Natural killer cell treated with Interleukin-12 subunit alpha and Interleukin-12 subunit beta and Interleukin-15 and Interleukin-18, amount 100 ng/mL, for 72 hours (primary cell): ENCODE measurements around the gene GRB7. TPM values are rescaled to one million over a fixed set of nuclear protein-coding genes. Genes with fewer than 3 reads are reported as not detected.
A peak's percentile ranks its signal among the peaks of the same experiment; 100 is the strongest.

Experiments
- ATAC-seq, 2 donors: fragments of 150-1000 bp; cut with Tn5 transposase in 1 of 2; sonication (Bioruptor Pico), chemical (Tn5 transposase) in 1 of 2; 2 replicates each; pipeline ENCODE4 v1.10.0; 2021
- DNase-seq: peaks from one replicate; pipeline ENCODE4 v3.0.0; 2022; ENCODE audit warnings: low spot score
- H3K27ac Mint-ChIP-seq, 2 donors: 1 replicate in 1 of 2; 2 replicates in 1 of 2; pipeline ENCODE4 v1.8.0; 2022; ENCODE audit warnings: mixed read lengths in 2 of 2, mild to moderate bottlenecking in 1 of 2, moderate library complexity in 1 of 2
- H3K27me3 Mint-ChIP-seq, 2 donors: 1 replicate in 1 of 2; 2 replicates in 1 of 2; pipeline ENCODE4 v1.8.0; 2022; ENCODE audit warnings: mixed read lengths in 2 of 2
- H3K36me3 Mint-ChIP-seq: one replicate; pipeline ENCODE4 v1.8.0; 2022; ENCODE audit warnings: mixed read lengths
- H3K4me1 Mint-ChIP-seq, 2 donors: 1 replicate in 1 of 2; 2 replicates in 1 of 2; pipeline ENCODE4 v1.8.0; 2022; ENCODE audit warnings: low read depth in 2 of 2, mixed read lengths in 2 of 2, mild to moderate bottlenecking in 1 of 2
- H3K4me3 Mint-ChIP-seq: one replicate; pipeline ENCODE4 v1.8.0; 2022; ENCODE audit warnings: mixed read lengths
- H3K9me3 Mint-ChIP-seq: 2 replicates; pipeline ENCODE4 v1.8.0; 2022; ENCODE audit warnings: mixed read lengths
- total RNA-seq, 2 donors: library from RNA; stranded (reverse); gene quantifications; one replicate each; pipeline ENCODE4 v1.2.3, GENCODE V29; 2022

The GRB7 gene
- total RNA-seq, 2 donors from 2014 or later = 0.36 TPM; not detected in 1

- ATAC-seq = no peak
- H3K27ac Mint-ChIP-seq = peak overlapping the region in 1 of 2 donors; percentile 58
- no peaks in the 10 kb centered on the region for H3K9me3 Mint-ChIP-seq
- no peaks in the 10 kb centered on the region for H3K27me3 Mint-ChIP-seq
- H3K36me3 Mint-ChIP-seq = peaks cover 42% of the 10 kb centered on the region
- no peak for DNase-seq
- no peak overlapping the region for H3K4me3 Mint-ChIP-seq
- H3K4me1 Mint-ChIP-seq = peaks cover 44 to 54% of the 10 kb centered on the region in 2 donors
Measured at GRCh38 chr17:39791111-39791992, 53.6 kb downstream of the GRB7 start.

GRCh38 chr17:39792526-39793221 lies 54.9 kb downstream of the GRB7 start:
- peaks cover 47 to 54% of the 10 kb centered on the region in 2 donors for H3K4me1 Mint-ChIP-seq

GRCh38 chr17:39793301-39793872 lies 55.6 kb downstream of the GRB7 start:
- no peaks in the 10 kb centered on the region for H3K27me3 Mint-ChIP-seq
- ATAC-seq (no peak), DNase-seq (no peak)
- no peaks in the 10 kb centered on the region for H3K9me3 Mint-ChIP-seq
- peaks cover 47 to 54% of the 10 kb centered on the region in 2 donors for H3K4me1 Mint-ChIP-seq
- peak overlapping the region; percentile 85 for H3K4me3 Mint-ChIP-seq
- peaks cover 41% of the 10 kb centered on the region for H3K36me3 Mint-ChIP-seq
- peak overlapping the region; percentile 81 to 88 for H3K27ac Mint-ChIP-seq

More at GRCh38 chr17:39792526-39793221, 54.9 kb downstream of the GRB7 start:
- ATAC-seq = no peak
- no peak for DNase-seq
- Mint-ChIP-seq H3K27me3 (no peaks in the 10 kb centered on the region), H3K9me3 (no peaks in the 10 kb centered on the region), H3K36me3 (peaks cover 41% of the 10 kb centered on the region), H3K27ac (peak overlapping the region; percentile 81 to 88), H3K4me3 (peak overlapping the region; percentile 85)

GRCh38 chr17:39794249-39794970 lies 56.7 kb downstream of the GRB7 start:
- peaks cover 47 to 54% of the 10 kb centered on the region in 2 donors for H3K4me1 Mint-ChIP-seq
- DNase-seq = no peak
- H3K27ac Mint-ChIP-seq = peak overlapping the region; percentile 81 to 88
- no peaks in the 10 kb centered on the region for H3K27me3 Mint-ChIP-seq
- no peaks in the 10 kb centered on the region for H3K9me3 Mint-ChIP-seq
- peak overlapping the region; percentile 43 for H3K4me3 Mint-ChIP-seq
- ATAC-seq = peak; percentile 64 to 66
- peaks cover 39% of the 10 kb centered on the region for H3K36me3 Mint-ChIP-seq

Other genes starting within 250 kb of the GRB7 start
- not detected for gene NEUROD2, start 130.0 kb upstream of the GRB7 start, total RNA-seq
- not detected for gene PPP1R1B, start 111.0 kb upstream of the GRB7 start, total RNA-seq
- 100 to 1,000 TPM in 1 of 2 donors, 10 to 100 TPM in 1; 97.9 to 139 TPM for gene STARD3, start 100.8 kb upstream of the GRB7 start, total RNA-seq
- 1 to 10 TPM; 2.1 to 2.5 TPM for gene TCAP, start 72.6 kb upstream of the GRB7 start, total RNA-seq
- not detected for gene PNMT, start 69.5 kb upstream of the GRB7 start, total RNA-seq
- 10 to 100 TPM in 1 of 2 donors, 1 to 10 TPM in 1; 8.8 to 13.7 TPM for gene PGAP3, start 49.9 kb upstream of the GRB7 start, total RNA-seq
- 1 to 10 TPM; 3.8 to 9.5 TPM for gene ERBB2, start 37.9 kb upstream of the GRB7 start, total RNA-seq
- gene MIEN1, start 7.4 kb upstream of the GRB7 start, total RNA-seq = 10 to 100 TPM; 56.3 to 64.6 TPM
- 10 to 100 TPM; 65.5 to 80.9 TPM for gene IKZF3, start 126.4 kb downstream of the GRB7 start, total RNA-seq
- gene ZPBP2, start 130.3 kb downstream of the GRB7 start, total RNA-seq = not detected
- gene GSDMB, start 180.7 kb downstream of the GRB7 start, total RNA-seq = 10 to 100 TPM; 39.0 to 54.1 TPM
- 100 to 1,000 TPM in 1 of 2 donors, 10 to 100 TPM in 1; 94.2 to 124 TPM for gene ORMDL3, start 189.7 kb downstream of the GRB7 start, total RNA-seq
- gene LRRC3C, start 189.8 kb downstream of the GRB7 start, total RNA-seq = not detected
- gene GSDMA, start 225.1 kb downstream of the GRB7 start, total RNA-seq = 1 to 10 TPM in 1 of 2 donors, under 1 TPM in 1; 0.24 to 1.1 TPM
- gene PSMD3, start 242.9 kb downstream of the GRB7 start, total RNA-seq = 100 to 1,000 TPM; 148 to 163 TPM